Breast epithelium (tissue), 3 donors: Measurements from ENCODE around the gene MBP.

Experiments
- CTCF ChIP-seq, 3 donors: fragments of 450-650 bp; IDR thresholded peaks; one replicate each; pipeline ENCODE4 v1.5.1; 2016 to 2017; ENCODE audit warnings: antibody characterized with exemption in 3 of 3, mild to moderate bottlenecking in 3 of 3, moderate library complexity in 3 of 3
- POLR2A ChIP-seq: fragments of 450-650 bp; IDR thresholded peaks from one replicate; pipeline ENCODE4 v1.6.1; 2016; ENCODE audit warnings: antibody characterized with exemption, mild to moderate bottlenecking, moderate library complexity

GRCh38 chr18:76980663-76981395 is 151.8 kb downstream of the MBP start:
- no peak for TF ChIP-seq CTCF (IDR thresholded peaks at IDR 0.05)
- no peak for TF ChIP-seq POLR2A
